ENCODE data around the gene TMEM42.

DNA sequence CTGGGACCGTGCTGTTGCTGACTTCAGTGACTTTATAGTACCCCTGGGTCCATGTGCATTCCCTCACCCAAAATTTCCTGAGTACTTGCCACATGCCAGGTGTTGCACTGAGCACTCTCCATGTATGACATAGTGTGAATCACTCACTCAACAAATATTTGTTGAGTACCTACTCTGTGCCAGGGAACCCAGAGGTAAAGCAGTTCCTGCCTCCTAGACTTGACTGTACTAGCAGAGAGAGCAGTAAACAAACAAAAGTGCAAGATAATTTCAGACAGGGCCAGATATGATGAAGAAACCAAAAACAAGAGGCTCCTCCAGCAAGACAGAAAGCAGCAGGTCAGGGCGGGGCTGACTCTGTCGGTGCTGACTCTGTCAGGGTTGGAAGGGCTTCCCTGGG lies 24.8 kb downstream of the TMEM42 start:
- TF ChIP-seq POLR2A (IDR thresholded peaks at IDR 0.05) (no peak), EP300 (IDR thresholded peaks at IDR 0.05) (no peak)
- TF ChIP-seq, protein P1, sequence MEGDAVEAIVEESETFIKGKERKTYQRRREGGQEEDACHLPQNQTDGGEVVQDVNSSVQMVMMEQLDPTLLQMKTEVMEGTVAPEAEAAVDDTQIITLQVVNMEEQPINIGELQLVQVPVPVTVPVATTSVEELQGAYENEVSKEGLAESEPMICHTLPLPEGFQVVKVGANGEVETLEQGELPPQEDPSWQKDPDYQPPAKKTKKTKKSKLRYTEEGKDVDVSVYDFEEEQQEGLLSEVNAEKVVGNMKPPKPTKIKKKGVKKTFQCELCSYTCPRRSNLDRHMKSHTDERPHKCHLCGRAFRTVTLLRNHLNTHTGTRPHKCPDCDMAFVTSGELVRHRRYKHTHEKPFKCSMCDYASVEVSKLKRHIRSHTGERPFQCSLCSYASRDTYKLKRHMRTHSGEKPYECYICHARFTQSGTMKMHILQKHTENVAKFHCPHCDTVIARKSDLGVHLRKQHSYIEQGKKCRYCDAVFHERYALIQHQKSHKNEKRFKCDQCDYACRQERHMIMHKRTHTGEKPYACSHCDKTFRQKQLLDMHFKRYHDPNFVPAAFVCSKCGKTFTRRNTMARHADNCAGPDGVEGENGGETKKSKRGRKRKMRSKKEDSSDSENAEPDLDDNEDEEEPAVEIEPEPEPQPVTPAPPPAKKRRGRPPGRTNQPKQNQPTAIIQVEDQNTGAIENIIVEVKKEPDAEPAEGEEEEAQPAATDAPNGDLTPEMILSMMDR (IDR thresholded peaks at IDR 0.05) = no peak

Measured in tibial nerve (tissue), 4 donors.